Fibroblast of lung (primary cell): ENCODE data around the gene NOD1. TPM values are rescaled to one million over a fixed set of nuclear protein-coding genes. Genes with fewer than 3 reads are reported as not detected.

Source experiments
- DNase-seq, 2 donors: peaks; one replicate each; pipeline versions ENCODE4 v3.0.0 to v3.0.0-alpha.2; 2010; ENCODE audit warnings: low read depth in 2 of 2
- H2AFZ ChIP-seq: 2 replicates; pipeline ENCODE4 v1.5.1; 2012; ENCODE audit warnings: low read length, control low read depth, inconsistent platforms
- H3K27ac ChIP-seq: 2 replicates; pipeline ENCODE4 v1.5.1; 2011; ENCODE audit warnings: low read length, control low read depth; ENCODE audit not compliant: insufficient read depth
- H3K27me3 ChIP-seq: 2 replicates; pipeline ENCODE4 v1.5.1; 2011; ENCODE audit warnings: mild to moderate bottlenecking, low read length; ENCODE audit not compliant: control insufficient read depth, insufficient read depth
- H3K36me3 ChIP-seq: 2 replicates; pipeline ENCODE4 v1.5.1; 2011; ENCODE audit warnings: low read length; ENCODE audit not compliant: control insufficient read depth, insufficient read depth
- H3K4me1 ChIP-seq: 2 replicates; pipeline ENCODE4 v1.5.1; 2011; ENCODE audit warnings: low read length; ENCODE audit not compliant: control insufficient read depth, insufficient read depth; ENCODE audit errors: extremely low read depth
- H3K4me2 ChIP-seq: 2 replicates; pipeline ENCODE4 v1.5.1; 2011; ENCODE audit warnings: low read length, control low read depth; ENCODE audit not compliant: insufficient read depth; ENCODE audit errors: extremely low read depth
- H3K4me3 ChIP-seq, 4 experiments: fragments of 200-600 bp in 1 of 4; sonication (generic) in 1 of 4; replicated peaks in 1 of 4; 2 replicates each; pipeline ENCODE4 v1.5.1; 2011 to 2016; ENCODE audit warnings: low read length in 4 of 4, low read depth in 3 of 4, mild to moderate bottlenecking in 3 of 4, control low read depth in 2 of 4, inconsistent platforms in 1 of 4, mixed read lengths in 1 of 4; ENCODE audit not compliant: insufficient read depth in 1 of 4; ENCODE audit errors: control extremely low read depth in 1 of 4
- H3K79me2 ChIP-seq: 2 replicates; pipeline ENCODE4 v1.5.1; 2012; ENCODE audit warnings: mild to moderate bottlenecking, low read length, inconsistent platforms; ENCODE audit not compliant: control insufficient read depth, insufficient read depth
- H3K9ac ChIP-seq: 2 replicates; pipeline ENCODE4 v1.5.1; 2011; ENCODE audit warnings: mild to moderate bottlenecking, low read length, control low read depth; ENCODE audit not compliant: insufficient read depth
- H3K9me3 ChIP-seq: 2 replicates; pipeline ENCODE4 v1.5.1; 2012; ENCODE audit warnings: low read depth, low read length; ENCODE audit not compliant: control insufficient read depth, insufficient read depth
- H4K20me1 ChIP-seq: 2 replicates; pipeline ENCODE4 v1.5.1; 2011; ENCODE audit warnings: low read length; ENCODE audit not compliant: control insufficient read depth, insufficient read depth; ENCODE audit errors: extremely low read depth
- CTCF ChIP-seq, 2 donors: IDR thresholded peaks in 1 of 2; conservative IDR thresholded peaks in 1 of 2; 1 replicate in 1 of 2; 2 replicates in 1 of 2; pipeline ENCODE4 v1.5.1; 2011 to 2012; ENCODE audit warnings: low read length in 2 of 2, control low read depth in 1 of 2, inconsistent platforms in 1 of 2, low read depth in 1 of 2, mild to moderate bottlenecking in 1 of 2
- EZH2 ChIP-seq: IDR thresholded peaks from 2 replicates; pipeline ENCODE4 v1.5.1; 2012; ENCODE audit warnings: low read length, control low read depth, mild to moderate bottlenecking; ENCODE audit errors: missing control alignments
- polyA plus RNA-seq, 2 donors: library from polyadenylated mRNA; depleted of rRNA in 1 of 2; stranded (reverse) in 1 of 2; unstranded in 1 of 2; fragments of >200 nt; gene quantifications; 2 replicates each; pipeline ENCODE4 v1.2.1, GENCODE V29; 2011 to 2012; ENCODE audit warnings: missing spikeins in 1 of 2
- total RNA-seq: library from RNA; depleted of rRNA; stranded (reverse); fragments of >200 nt; gene quantifications from 2 replicates; pipeline ENCODE4 v1.2.1, GENCODE V29; 2014

The NOD1 gene
- total and polyA plus RNA-seq, 2 donors (not counting 1 experiment from before 2014, with no cell fraction given) = 3.3 to 7.3 TPM

DNA sequence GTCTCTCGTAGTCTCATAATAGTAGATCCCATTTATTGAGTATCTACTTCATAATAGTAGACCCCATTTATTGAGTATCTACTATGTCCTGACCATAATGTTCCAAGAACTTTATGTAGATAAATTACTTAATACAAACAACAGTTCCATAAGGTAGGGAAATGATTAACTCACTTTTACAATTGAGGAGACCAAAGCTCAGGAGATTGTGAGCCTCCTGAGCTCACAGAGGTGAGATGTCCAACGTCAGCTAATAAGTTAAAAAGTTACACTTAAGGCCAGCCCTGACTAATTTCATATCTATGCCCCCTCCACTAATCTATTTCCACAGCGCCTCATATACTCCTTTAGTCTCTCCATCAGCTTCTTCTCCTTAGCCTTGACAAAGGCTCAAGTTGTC lies 43.6 kb upstream of the NOD1 start:
- no peaks in the 10 kb centered on the region for H3K27me3 ChIP-seq
- no peaks in the 10 kb centered on the region for H4K20me1 ChIP-seq
- TF ChIP-seq CTCF (conservative IDR thresholded peaks at IDR 0.05 in 1 of 2, IDR thresholded peaks at IDR 0.05 in 1 of 2; ENCODE audit: low read depth in 1 of 2, low read length in 2 of 2) = no peak
- TF ChIP-seq EZH2 = no peak
- no peak overlapping the region for H3K9ac ChIP-seq
- DNase-seq = no peak
- no peaks in the 10 kb centered on the region for H3K9me3 ChIP-seq
- no peak overlapping the region for H3K4me2 ChIP-seq
- H3K4me1 ChIP-seq = peaks cover 3% of the 10 kb centered on the region
- no peak overlapping the region for H2AFZ ChIP-seq
- H3K79me2 ChIP-seq = no peaks in the 10 kb centered on the region
- H3K36me3 ChIP-seq = no peaks in the 10 kb centered on the region
- no peak overlapping the region for H3K4me3 ChIP-seq
- H3K27ac ChIP-seq = no peak overlapping the region

DNA sequence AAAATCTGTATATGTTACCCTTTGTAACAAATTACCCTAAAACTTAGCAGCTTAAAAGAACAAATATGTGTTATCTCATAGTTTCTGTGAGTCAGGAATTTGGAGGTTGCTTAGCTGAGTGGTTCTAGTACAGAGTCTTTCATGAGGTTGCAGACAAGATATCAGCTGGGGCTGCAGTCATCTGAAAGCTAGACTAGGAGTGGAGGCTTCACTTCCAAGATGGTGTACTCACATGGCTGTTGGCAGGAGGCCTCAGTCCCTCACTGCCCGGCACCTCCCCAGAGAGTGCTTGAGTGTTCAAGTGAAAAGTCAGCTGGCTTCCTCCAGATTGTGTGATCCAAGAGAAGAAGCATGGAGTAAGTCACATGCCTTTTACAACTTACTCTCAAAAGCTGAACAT lies 42.9 kb upstream of the NOD1 start:
- H3K36me3 ChIP-seq = no peaks in the 10 kb centered on the region
- peak; percentile 35 to 72 for DNase-seq
- no peaks in the 10 kb centered on the region for H3K27me3 ChIP-seq
- TF ChIP-seq CTCF (conservative IDR thresholded peaks at IDR 0.05 in 1 of 2, IDR thresholded peaks at IDR 0.05 in 1 of 2; ENCODE audit: low read depth in 1 of 2, low read length in 2 of 2) = no peak
- TF ChIP-seq EZH2 = no peak
- no peak overlapping the region for H3K27ac ChIP-seq
- H2AFZ ChIP-seq = no peak overlapping the region
- no peaks in the 10 kb centered on the region for H3K79me2 ChIP-seq
- H3K4me1 ChIP-seq = peaks cover 3% of the 10 kb centered on the region
- H3K4me2 ChIP-seq = no peak overlapping the region
- no peak overlapping the region for H3K4me3 ChIP-seq
- H3K9ac ChIP-seq = no peak overlapping the region
- H4K20me1 ChIP-seq = no peaks in the 10 kb centered on the region
- H3K9me3 ChIP-seq = no peaks in the 10 kb centered on the region

- no peaks in the 10 kb centered on the region for H3K27me3 ChIP-seq
- no peak overlapping the region for H2AFZ ChIP-seq
- H4K20me1 ChIP-seq = no peaks in the 10 kb centered on the region
- H3K9ac ChIP-seq = no peak overlapping the region
- H3K4me3 ChIP-seq = no peak overlapping the region
- peaks cover 3% of the 10 kb centered on the region for H3K4me1 ChIP-seq
- DNase-seq = no peak
- H3K27ac ChIP-seq = no peak overlapping the region
- H3K9me3 ChIP-seq = no peaks in the 10 kb centered on the region
- TF ChIP-seq CTCF (conservative IDR thresholded peaks at IDR 0.05 in 1 of 2, IDR thresholded peaks at IDR 0.05 in 1 of 2; ENCODE audit: low read depth in 1 of 2, low read length in 2 of 2) (no peak), EZH2 (no peak)
- no peaks in the 10 kb centered on the region for H3K79me2 ChIP-seq
- H3K4me2 ChIP-seq = no peak overlapping the region
- H3K36me3 ChIP-seq = no peaks in the 10 kb centered on the region
Measured at GRCh38 chr7:30519122-30519521, 40.5 kb upstream of the NOD1 start.
